ENCODE measurements around the gene LAMP5.

Gene LAMP5

DNA sequence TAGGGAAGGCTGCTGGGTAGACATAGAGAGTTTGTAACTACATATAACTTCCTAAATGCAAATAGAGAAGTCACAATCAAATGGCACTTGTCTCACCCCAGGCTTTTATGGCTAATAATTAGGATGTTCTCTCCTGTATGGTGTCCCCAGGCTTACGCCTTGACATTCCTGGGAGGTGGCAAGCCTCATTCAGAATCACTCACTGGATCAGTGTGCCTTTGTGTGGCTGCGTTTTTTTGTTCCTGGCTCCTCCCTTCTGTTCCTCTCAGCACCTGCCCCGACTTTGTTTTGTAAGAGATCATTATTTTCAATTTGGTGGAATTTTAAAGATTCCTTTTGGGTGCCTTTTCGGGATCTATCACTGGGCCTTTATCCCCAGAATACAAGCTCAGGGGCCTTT lies 5.7 kb downstream of the LAMP5 start:
- H3K4me1 Mint-ChIP-seq, result peaks cover 23% of the 10 kb centered on the region
- H3K36me3 Mint-ChIP-seq (ENCODE audit: low read depth), result no peaks in the 10 kb centered on the region
- H3K27ac Mint-ChIP-seq, result no peak overlapping the region
- no peaks in the 10 kb centered on the region for H3K9me3 Mint-ChIP-seq
- peaks cover 57% of the 10 kb centered on the region for H3K27me3 Mint-ChIP-seq (ENCODE audit: low read depth, poor library complexity)
- no peak overlapping the region for H3K4me3 Mint-ChIP-seq
- no peak for DNase-seq
- no peak for TF ChIP-seq CTCF (IDR thresholded peaks at IDR 0.05)

DNA sequence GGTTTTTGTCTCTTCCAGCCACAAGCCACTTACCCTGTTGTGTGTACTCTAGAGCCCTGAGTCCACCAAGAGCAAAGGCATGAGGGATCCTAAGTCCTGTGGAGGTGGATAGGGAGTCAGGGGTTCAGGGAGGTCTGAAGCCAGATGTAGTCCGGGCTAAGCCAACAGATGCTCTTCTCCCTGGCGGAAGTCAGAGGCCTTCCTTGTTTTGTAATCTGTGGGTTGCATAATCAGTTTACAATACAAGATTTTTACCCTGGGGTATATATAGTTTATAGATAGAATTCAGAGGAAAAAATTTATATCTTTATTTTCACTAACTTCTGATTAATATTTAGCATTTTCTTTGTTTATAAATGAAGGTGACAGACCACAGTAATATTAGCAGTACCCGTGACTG lies 9.2 kb downstream of the LAMP5 start:
- no peaks in the 10 kb centered on the region for H3K36me3 Mint-ChIP-seq (ENCODE audit: low read depth)
- H3K4me1 Mint-ChIP-seq, result peaks cover 2% of the 10 kb centered on the region
- H3K9me3 Mint-ChIP-seq, result no peaks in the 10 kb centered on the region
- H3K27me3 Mint-ChIP-seq (ENCODE audit: low read depth, poor library complexity), result peaks cover 21% of the 10 kb centered on the region
- H3K4me3 Mint-ChIP-seq, result no peak overlapping the region
- no peak for TF ChIP-seq CTCF (IDR thresholded peaks at IDR 0.05)
- H3K27ac Mint-ChIP-seq, result no peak overlapping the region
- DNase-seq, result no peak

GRCh38 chr20:9531581-9531980 lies 17.2 kb downstream of the LAMP5 start:
- no peaks in the 10 kb centered on the region for H3K9me3 Mint-ChIP-seq
- no peak overlapping the region for H3K4me3 Mint-ChIP-seq
- H3K27me3 Mint-ChIP-seq (ENCODE audit: low read depth, poor library complexity), result peaks cover 4% of the 10 kb centered on the region
- no peak for TF ChIP-seq CTCF (IDR thresholded peaks at IDR 0.05)
- no peaks in the 10 kb centered on the region for H3K4me1 Mint-ChIP-seq
- no peak overlapping the region for H3K27ac Mint-ChIP-seq
- no peak for DNase-seq
- no peaks in the 10 kb centered on the region for H3K36me3 Mint-ChIP-seq (ENCODE audit: low read depth)

DNA sequence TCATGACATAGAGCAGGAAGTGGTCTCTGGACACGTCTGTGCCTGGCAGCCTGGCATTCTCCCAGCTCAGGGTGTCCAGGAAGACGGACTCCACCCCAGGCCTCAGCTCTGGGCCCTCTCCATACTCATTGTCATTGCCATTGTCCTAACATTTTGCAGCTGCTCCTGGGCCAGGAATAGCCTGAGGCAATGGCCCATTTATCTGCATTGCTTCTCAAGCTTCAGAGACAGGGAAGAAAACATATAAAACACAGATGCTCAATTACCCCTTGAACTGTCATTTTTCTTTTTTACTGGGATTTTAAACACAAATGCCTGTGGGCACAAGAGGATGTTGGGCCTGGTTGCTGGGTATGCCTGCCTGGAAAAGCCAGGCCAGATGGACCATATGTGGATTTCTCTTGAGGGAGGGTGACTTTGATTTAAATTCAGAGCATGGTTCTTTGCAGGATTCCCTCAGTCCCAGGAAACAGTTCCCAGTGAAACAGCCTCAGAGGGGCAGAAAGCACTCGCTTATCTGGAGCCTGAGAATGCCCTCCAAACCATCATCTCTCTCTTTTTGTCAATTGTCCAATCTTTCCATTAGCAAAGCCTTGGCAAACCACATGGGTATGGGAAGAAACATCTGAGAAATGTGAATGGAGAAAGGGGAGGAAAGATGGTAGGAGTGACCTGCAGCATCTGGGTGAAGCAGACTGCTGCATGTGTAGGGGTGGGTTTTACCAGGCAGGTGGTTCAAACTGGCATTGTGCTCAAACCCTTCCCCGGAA lies 17.9 kb downstream of the LAMP5 start:
- DNase-seq, result no peak
- peaks cover 4% of the 10 kb centered on the region for H3K27me3 Mint-ChIP-seq (ENCODE audit: low read depth, poor library complexity)
- TF ChIP-seq CTCF (IDR thresholded peaks at IDR 0.05), result no peak
- no peaks in the 10 kb centered on the region for H3K4me1 Mint-ChIP-seq
- H3K9me3 Mint-ChIP-seq, result no peaks in the 10 kb centered on the region
- H3K4me3 Mint-ChIP-seq, result no peak overlapping the region
- no peak overlapping the region for H3K27ac Mint-ChIP-seq
- H3K36me3 Mint-ChIP-seq (ENCODE audit: low read depth), result no peaks in the 10 kb centered on the region

DNA sequence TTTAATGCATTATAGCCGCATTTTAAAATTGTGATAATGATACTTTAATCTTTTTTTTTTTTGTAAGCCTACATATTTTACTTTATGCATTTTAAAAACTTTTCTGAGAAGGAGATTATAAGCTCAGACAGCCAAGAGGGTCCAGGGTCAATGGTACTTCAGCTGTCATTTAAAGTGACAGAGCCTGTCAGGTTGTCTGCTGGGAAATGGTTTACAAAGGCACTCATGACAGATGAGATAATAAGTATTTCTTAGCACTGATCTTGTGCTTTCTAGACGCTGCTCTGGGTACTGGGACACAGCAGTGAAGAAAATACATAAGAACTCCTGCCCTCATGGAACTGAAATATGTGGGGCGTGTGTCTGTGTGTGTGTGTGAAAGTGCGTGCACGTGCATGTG lies 19.6 kb downstream of the LAMP5 start:
- no peak for TF ChIP-seq CTCF (IDR thresholded peaks at IDR 0.05)
- DNase-seq, result no peak
- H3K4me3 Mint-ChIP-seq, result no peak overlapping the region
- H3K36me3 Mint-ChIP-seq (ENCODE audit: low read depth), result no peaks in the 10 kb centered on the region
- peaks cover 4% of the 10 kb centered on the region for H3K27me3 Mint-ChIP-seq (ENCODE audit: low read depth, poor library complexity)
- H3K4me1 Mint-ChIP-seq, result no peaks in the 10 kb centered on the region
- H3K9me3 Mint-ChIP-seq, result no peaks in the 10 kb centered on the region
- H3K27ac Mint-ChIP-seq, result no peak overlapping the region

DNA sequence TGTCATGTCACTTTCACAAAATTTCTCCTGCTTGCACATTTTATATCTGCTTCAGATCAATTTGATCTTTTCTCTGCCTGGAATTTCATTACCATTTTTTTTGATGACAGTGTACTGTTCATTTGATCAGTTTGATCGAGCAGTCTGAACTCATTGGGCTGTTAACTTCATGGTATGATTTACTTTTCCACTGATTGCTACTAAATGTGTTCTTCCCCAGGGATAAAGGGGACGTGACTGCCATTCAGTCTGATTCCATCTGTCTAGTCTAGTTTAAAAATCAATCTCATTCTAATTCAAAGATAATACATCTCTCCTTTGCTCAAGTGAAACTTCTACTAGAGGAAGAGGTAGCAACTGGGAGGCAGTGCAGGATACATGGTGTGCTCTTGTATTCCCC lies 21.1 kb downstream of the LAMP5 start:
- Mint-ChIP-seq H3K27ac (no peak overlapping the region), H3K27me3 (ENCODE audit: low read depth, poor library complexity) (peaks cover 4% of the 10 kb centered on the region), H3K36me3 (ENCODE audit: low read depth) (no peaks in the 10 kb centered on the region), H3K4me1 (no peaks in the 10 kb centered on the region), H3K9me3 (no peaks in the 10 kb centered on the region), H3K4me3 (no peak overlapping the region)
- no peak for DNase-seq
- TF ChIP-seq CTCF (IDR thresholded peaks at IDR 0.05), result no peak
